T-helper 2 cell treated with Interferon-gamma antibody and Interleukin-4, amounts not matched to agents 100 ng/mL and 5 ng/mL, for 36 hours (primary cell): ENCODE measurements around the gene KCNG1. TPM values are rescaled to one million over a fixed set of nuclear protein-coding genes. Genes with fewer than 3 reads are reported as not detected.

Experiments
- intact Hi-C: fragments of 100-400 bp; cut with micrococcal nuclease; formaldehyde crosslinking; loops from one replicate; pipeline ENCODE4 v1.15.1; 2023
- total RNA-seq: library from RNA; stranded (reverse); gene quantifications from 2 replicates; pipeline ENCODE4 v1.2.3, GENCODE V29; 2022

KCNG1 gene
- total RNA-seq, 1 donor from 2014 or later: not detected

GRCh38 chr20:51036226-51036625 lies 13.3 kb upstream of the KCNG1 start:
- intact Hi-C loops: no loop called here

GRCh38 chr20:51034988-51035656 lies 12.2 kb upstream of the KCNG1 start:
- intact Hi-C loops: no loop called here

GRCh38 chr20:51034476-51034875 lies 11.6 kb upstream of the KCNG1 start:
- intact Hi-C loops: no loop called here

- intact Hi-C loops: no loop called here
Observed at GRCh38 chr20:51029963-51030920, 7.3 kb upstream of the KCNG1 start.

- intact Hi-C loops: no loop called here
Observed at GRCh38 chr20:51029556-51029955, 6.6 kb upstream of the KCNG1 start.

GRCh38 chr20:51028616-51029212 lies 5.8 kb upstream of the KCNG1 start:
- intact Hi-C loops: no loop called here

- intact Hi-C loops: no loop called here
Observed at GRCh38 chr20:51027035-51027795, 4.3 kb upstream of the KCNG1 start.

GRCh38 chr20:51026269-51026668 lies 3.4 kb upstream of the KCNG1 start:
- intact Hi-C loops: no loop called here

GRCh38 chr20:51024761-51025160 lies 1.9 kb upstream of the KCNG1 start:
- intact Hi-C loops: no loop called here

- intact Hi-C loops: no loop called here
Observed at GRCh38 chr20:51023617-51024155, 779 bp upstream of the KCNG1 start.

- intact Hi-C loops: no loop called here
Observed at GRCh38 chr20:51022227-51022802, 592 bp downstream of the KCNG1 start.

GRCh38 chr20:51021067-51022025 lies 1.6 kb downstream of the KCNG1 start:
- intact Hi-C loops: no loop called here

- intact Hi-C loops: no loop called here
Observed at GRCh38 chr20:51020657-51021056, 2.2 kb downstream of the KCNG1 start.

- intact Hi-C loops: no loop called here
Observed at GRCh38 chr20:51019656-51020592, 3.0 kb downstream of the KCNG1 start.

GRCh38 chr20:51017251-51017650 lies 5.7 kb downstream of the KCNG1 start:
- intact Hi-C loops: no loop called here

- intact Hi-C loops: no loop called here
Observed at GRCh38 chr20:51016521-51016920, 6.4 kb downstream of the KCNG1 start.

GRCh38 chr20:51014797-51015722 lies 7.8 kb downstream of the KCNG1 start:
- intact Hi-C loops: no loop called here
